PC-9 (cell line): ENCODE results near the gene CS.
"Not testable (repeated sequence)": the region's sequence is repeated elsewhere in the genome, so short reads cannot be mapped to it uniquely, and the experiment has no call there.

ENCODE experiments used
- EZH2 ChIP-seq: fragments of 200-600 bp; sonication (generic); IDR thresholded peaks from 2 replicates; pipeline ENCODE4 v1.8.0; 2017; ENCODE audit warnings: antibody characterized with exemption, low read depth
- TF ChIP-seq, protein P1 (sequence below): fragments of 200-600 bp; sonication (generic); conservative IDR thresholded peaks from 2 replicates; pipeline ENCODE4 v1.6.1; 2017; ENCODE audit warnings: mixed run types, antibody characterized with exemption, mild to moderate bottlenecking, moderate library complexity

DNA sequence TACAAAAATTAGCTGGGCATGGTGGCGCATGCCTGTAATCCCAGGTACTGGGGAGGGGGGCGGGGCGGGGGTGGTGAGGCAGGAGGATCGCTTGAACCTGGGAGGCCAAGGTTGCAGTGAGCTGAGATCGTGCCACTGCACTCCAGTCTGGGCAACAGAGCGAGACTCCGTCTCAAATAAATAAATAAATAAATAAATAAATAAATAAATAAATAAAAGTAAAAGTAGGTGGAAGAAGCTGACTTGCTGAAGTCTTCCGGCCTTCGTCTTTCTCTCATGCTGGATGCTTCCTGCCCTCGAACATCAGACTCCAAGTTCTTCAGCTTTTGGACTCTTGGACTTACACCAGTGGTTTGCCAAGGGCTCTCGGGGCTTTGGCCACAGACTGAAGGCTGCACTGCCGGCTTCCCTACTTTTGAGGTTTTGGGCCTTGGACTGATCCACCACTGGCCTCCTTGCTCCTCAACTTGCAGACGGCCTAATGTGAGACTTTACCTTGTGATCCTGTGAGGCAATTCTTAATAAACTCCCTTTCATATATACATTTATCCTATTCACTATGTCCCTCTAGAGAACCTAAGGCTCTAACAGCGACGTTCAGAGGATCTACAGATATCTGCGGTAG lies 34.0 kb downstream of the CS start:
- TF ChIP-seq, protein P1, sequence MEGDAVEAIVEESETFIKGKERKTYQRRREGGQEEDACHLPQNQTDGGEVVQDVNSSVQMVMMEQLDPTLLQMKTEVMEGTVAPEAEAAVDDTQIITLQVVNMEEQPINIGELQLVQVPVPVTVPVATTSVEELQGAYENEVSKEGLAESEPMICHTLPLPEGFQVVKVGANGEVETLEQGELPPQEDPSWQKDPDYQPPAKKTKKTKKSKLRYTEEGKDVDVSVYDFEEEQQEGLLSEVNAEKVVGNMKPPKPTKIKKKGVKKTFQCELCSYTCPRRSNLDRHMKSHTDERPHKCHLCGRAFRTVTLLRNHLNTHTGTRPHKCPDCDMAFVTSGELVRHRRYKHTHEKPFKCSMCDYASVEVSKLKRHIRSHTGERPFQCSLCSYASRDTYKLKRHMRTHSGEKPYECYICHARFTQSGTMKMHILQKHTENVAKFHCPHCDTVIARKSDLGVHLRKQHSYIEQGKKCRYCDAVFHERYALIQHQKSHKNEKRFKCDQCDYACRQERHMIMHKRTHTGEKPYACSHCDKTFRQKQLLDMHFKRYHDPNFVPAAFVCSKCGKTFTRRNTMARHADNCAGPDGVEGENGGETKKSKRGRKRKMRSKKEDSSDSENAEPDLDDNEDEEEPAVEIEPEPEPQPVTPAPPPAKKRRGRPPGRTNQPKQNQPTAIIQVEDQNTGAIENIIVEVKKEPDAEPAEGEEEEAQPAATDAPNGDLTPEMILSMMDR = not testable (repeated sequence)
- not testable (repeated sequence) for TF ChIP-seq EZH2
